GM19467 (cell line): Measurements from ENCODE around the gene CSAD.

Source experiments
- ATAC-seq: cut with Tn5 transposase; IDR thresholded peaks from one replicate; pipeline ENCODE4 v1.9.1; 2021; ENCODE audit warnings: mild to moderate bottlenecking, moderate library complexity; ENCODE audit not compliant: unreplicated experiment

Gene CSAD, protein sequence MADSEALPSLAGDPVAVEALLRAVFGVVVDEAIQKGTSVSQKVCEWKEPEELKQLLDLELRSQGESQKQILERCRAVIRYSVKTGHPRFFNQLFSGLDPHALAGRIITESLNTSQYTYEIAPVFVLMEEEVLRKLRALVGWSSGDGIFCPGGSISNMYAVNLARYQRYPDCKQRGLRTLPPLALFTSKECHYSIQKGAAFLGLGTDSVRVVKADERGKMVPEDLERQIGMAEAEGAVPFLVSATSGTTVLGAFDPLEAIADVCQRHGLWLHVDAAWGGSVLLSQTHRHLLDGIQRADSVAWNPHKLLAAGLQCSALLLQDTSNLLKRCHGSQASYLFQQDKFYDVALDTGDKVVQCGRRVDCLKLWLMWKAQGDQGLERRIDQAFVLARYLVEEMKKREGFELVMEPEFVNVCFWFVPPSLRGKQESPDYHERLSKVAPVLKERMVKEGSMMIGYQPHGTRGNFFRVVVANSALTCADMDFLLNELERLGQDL

DNA sequence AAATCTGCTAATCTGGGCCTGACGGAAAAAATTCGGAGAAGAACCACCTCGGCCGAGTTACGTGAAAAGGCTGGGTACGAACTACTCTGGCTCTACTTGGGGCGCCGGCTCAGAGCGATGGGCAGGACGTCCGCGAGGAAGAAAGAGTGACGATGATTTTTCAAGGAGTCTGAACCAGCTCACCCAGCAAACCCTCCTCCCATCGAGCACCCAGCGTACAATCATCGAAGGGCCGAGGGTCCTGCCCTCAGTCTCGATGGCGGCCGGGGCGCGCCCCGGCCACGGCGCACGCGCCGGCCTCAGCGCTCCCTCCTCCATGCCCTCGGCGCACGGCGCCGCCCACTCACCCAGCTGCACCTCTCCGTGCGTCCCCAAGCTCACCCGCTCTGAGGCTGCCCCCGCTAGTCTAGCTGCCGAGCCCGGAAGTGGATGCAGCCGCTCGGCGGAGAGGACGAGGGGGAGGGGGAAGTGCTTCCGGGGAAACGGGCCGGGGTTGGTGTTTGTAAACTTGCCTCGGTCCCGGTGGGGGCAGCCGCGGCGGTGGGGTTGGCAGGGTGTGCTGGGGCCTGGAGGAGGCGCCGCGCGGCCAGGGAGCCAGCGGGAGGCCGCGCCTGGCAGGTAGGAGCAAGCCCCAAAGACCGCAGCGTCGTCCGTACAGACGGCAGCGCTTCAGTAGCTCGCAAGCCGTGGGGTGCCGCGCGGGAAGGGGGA is at the start of gene CSAD, which contains the start of gene ZNF740:
Gene CSAD (minus strand): TSS at position 706 of the 711 bp plus-strand sequence. CDS start 7,455 bp downstream, outside the sequence.
Gene ZNF740 (plus strand): TSS at position 503 of the 711 bp plus-strand sequence. CDS start 1,262 bp downstream, outside the sequence.
- ATAC-seq = peak; percentile 88

DNA sequence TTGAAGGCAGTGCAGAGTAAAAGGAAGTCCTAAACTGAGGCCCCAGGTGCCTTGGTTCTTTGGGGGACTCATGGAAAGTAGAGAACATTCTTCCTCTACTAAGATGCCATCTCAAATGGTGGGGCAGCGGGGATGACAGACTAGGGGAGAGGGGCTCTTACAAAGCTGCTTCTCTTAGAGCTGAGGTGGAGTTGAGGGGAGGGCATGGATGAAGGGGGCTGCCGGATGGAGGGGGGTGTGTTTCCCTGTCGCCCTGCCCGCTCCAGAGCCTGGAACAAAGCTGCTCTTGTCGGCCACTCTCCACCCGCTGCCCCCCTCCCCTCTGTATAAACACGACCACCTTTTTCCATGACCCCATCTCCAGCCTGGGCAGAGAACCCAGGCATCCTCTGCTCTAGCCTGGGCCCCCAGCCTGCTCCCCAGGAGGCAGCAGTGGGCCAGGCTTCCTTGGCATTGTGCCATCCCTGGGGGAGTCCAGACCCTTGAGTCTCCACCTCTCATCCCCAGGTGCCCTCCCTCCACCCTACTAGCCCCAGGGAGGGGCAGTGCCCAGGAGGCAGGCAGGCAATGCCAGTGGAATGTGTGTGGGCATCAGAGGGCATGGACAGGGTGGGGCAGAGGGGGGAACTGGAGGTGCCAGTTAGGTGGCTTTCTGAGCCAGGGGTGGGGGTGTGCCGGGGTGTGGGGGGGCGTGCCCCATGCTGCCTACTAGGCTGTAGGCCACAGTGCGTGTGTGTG is 49.6 kb upstream of the CSAD start:
- ATAC-seq = no peak

DNA sequence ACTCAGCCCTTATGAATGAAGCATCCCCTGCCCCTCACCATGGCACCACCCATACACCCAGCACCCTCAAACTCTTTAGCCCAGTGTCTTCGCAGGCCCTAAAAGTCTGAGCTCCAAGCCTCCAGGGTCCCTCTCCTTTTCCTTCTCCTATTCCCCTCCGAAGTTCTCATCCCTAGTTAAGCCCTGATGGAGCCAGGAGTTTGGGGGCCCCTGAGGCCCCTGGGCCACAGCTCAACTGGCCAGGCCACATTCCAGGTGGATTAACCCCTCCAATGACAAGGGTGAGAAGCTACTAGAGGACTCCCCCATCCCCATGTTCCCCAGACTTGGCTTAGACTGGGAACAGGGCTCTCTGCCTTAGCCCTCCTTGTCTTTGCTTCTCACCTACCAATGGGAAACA is 48.7 kb upstream of the CSAD start:
- ATAC-seq = no peak

DNA sequence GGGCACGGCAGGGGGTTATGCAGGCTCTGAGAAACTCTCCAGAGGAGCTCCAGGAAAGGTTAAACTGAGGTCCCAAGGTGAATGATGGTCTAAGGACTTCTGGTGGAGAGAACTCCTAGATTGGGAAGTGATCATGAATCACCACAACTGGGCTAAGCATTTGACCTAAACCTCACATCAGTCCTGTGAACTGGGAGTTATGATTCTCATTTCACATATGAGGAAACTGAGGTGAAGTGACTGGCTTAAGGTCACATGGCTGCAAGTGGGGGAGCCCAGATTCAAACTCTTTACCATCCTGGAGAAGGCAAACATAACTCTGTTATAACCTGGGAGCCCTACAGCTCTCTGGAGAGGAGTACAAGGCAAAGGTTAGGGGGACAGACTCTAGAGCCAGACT is 47.1 kb upstream of the CSAD start:
- no peak for ATAC-seq

DNA sequence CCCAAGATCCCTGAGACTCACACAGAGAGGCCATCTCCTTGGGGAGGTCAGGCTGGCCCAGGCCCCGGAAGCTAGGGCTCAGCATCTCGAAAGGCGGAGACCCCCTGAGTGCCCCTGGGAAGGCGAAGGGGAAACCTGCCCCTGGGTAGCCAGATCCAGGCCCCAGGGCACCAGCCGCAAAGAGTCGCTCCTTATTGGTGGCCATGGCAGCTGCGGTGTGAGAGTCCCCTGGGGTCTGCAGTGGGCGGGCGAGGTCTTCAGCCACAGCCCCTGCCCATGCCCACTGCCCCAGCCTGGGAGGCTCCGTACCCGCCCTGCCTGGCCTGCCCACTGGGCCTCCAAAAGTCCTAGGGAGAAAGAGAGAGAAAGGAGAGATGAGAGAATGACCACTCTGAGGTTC is 46.6 kb upstream of the CSAD start:
- no peak for ATAC-seq

DNA sequence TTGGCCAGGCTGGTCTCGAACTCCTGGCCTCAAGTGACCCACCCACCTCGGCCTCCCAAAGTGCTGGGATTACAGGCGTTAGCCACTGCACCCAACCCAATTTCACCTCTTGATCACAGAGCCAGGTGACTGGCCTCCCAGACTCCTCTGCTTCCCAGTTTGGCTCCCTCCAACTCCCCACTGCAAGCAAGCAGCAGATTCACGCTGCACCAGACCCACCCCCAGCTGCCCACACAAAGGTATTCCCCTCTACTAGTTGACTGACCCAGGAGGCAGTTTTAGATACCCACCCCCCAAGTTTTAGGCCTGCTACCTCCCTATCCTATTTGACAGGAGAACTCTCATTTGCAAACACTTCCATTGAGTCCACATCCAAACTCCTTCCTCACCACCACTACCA is 46.1 kb upstream of the CSAD start:
- no peak for ATAC-seq

DNA sequence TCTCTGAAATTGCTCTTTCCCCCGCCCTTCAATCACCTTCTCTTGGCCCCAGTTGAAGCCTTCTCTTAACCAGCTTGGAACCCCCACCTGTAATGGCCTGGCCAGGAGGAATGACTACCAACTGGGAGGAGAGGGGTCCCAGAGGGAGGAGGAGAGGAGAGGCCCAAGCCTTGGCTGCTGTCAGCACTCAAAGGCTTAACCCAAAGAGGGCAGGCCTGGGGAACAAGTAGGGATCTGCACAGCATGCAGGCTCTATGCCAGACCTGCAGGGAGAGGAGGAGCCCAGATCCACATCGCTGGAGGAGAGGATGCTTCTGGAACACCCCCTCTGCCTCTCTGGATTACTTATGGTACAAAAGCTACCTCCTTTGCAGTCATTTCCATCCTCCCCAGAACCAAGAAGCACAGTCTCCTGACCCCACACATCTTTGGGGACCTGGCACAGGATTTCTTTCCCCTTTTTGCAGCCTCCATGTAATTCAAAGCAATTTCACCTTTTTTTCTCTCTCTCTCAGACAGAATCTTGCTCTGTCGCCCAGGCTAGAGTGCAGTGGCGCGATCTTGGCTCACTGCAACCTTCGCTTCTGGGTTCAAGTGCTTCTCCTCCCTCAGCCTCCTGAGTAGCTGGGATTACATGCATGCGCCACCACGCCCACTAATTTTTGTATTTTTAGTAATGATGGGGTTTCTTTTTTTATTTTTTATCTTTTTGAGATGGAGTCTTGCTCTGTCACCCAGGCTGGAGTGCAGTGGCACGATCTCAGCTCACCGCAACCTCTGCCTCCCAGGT is 45.1 kb upstream of the CSAD start:
- ATAC-seq = no peak

DNA sequence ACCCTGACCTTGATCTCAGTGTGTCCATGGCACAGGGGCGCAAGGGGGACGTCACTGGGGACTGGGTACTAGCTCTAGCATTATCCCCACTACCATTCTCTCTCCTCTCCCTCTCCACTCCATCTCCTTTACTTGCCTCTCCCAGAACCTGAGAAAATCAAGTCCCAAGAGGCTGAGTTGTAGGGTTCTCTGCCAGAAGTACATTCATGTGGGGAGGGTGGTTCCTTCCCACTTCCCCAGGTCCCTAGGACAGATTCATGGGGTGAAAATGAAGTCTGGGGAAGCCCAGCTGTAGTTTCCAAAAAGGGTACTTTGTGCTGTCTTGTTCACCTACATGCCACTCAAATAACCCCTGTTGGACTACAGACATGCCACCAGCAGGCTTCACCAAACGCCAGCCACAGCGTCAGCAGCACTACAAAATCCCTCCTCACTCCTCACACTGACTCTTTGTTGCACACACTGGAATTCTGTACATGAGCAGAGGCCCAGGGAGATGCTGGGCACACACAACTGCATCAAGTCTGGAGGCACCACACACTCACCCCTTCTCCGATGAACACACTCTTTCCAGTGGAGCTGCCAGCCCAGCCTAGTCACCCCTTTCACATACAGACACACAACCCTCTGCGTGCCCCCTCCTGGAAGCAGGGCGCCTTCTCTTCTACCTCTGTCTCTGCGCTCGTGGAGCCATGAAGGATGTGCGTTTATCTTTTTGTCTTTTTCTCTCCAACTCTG is 44.3 kb upstream of the CSAD start:
- no peak for ATAC-seq

DNA sequence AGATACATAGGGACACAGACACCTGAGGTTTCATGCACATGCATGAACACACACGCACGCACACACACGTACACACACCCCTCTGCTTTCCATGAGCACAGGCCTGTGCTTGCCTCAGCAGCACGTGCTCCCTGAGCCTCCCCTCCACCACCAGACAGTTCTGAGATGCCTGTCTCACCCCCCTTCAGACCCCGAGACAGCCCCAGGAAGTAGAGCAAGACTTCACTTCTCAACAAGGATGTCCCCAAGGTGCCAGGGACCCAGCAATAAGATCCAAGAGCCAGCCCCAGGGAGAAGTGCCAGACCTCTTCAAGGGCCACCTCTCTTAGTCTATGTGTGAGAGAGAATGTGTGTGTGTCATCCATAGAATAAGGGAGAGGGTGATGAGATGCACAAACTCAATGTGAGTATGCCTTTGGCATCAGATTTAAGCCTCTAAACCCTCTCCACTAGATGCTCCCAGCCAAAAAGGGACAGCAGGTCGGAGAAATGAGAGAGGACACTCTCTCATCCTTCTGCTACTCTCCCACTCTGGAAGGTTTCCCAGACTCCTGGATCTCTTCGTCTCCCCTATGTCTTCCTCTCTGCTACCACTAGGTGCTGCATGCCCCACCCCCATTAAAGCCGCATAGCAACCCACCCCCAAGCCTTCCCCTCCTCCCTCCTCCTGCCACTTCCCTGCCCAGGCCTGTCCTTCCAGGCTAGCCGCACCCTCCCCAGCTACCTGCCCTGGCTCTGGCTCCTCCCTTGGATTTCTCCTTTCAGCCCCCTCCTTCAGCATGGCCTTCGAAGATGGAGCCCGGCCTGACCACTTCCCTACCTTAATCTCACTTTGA is 43.6 kb upstream of the CSAD start:
- ATAC-seq = no peak

DNA sequence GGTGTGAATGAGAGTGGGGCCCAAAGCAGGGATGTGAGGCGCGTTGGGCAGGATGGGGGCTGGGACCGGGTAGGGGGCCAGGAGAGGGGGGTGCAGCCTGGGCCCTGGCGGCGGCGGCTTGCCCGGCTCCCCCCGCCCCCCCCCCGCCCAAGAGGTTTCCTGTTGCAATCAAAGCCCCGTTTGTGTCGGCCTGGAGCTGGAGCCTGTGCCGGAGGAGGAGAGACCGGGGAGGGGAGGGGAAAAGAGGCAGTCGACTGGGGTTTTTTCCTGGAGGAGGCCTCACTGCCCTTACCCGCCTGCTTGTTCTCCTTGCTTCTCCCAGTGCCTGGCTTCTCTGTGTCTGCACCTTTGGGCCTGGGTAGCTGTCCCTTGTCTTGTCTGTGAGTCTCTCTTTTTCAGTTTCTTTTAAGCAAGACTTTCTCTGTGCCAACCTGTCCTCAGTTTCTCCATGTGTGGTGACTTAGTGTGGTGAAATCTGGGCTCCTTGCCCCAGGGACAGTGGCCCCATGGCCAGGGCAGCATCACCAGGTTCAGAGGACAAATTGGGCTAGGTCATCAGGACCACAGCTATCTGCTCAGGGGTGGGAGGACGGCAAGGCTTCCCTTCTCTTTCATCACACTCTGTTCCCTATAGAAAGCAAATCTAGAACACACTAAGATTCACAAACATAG is 42.8 kb upstream of the CSAD start:
- no peak for ATAC-seq

DNA sequence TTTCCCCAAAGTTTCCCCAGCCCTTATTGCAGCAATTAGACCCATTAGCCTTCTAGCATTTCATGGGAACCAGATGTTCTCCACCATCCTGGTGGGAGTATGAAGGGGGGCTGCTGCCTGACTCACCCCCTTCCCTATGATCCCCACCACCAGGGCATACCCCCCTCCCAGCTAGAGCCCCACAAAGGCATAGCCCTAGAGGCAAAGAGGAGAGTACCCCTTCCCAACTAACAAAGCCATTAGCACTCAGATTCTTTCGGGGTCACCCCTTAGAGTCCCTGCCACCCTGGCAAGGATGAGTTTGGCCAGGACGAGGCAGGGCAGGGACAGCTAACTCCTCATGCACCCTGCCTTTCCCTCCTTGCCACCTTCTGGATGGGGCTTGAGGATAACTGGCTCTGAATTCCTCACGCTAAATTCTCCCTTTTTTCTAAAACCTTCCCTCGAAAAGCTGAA is 42.1 kb upstream of the CSAD start:
- no peak for ATAC-seq

DNA sequence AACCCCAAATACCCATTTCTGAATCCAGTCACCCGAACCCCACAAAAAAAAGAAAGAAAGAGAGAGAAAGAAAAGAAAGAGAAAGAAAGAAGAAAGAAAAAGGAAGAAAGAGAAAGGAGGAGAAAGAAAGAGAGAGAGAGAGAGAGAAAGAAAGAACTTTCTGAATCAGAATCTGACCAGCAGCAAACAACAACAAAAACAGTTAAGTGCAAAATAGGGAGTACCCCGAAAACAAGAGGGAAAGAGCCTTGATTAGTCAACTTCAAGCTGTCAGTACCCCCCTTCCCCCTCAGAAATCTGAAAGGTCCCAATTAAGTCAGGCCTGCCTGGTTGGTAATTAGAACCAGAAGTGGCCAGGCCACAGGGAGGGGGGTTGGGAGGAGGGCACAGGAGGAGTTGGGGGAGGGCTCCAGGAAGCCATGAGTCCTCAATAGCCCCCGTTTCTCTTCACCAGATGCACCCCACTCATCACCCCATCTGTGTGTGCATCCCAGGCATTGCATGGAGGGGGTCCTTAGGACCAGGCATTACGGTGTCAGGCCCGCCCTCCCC is 41.5 kb upstream of the CSAD start:
- no peak for ATAC-seq

DNA sequence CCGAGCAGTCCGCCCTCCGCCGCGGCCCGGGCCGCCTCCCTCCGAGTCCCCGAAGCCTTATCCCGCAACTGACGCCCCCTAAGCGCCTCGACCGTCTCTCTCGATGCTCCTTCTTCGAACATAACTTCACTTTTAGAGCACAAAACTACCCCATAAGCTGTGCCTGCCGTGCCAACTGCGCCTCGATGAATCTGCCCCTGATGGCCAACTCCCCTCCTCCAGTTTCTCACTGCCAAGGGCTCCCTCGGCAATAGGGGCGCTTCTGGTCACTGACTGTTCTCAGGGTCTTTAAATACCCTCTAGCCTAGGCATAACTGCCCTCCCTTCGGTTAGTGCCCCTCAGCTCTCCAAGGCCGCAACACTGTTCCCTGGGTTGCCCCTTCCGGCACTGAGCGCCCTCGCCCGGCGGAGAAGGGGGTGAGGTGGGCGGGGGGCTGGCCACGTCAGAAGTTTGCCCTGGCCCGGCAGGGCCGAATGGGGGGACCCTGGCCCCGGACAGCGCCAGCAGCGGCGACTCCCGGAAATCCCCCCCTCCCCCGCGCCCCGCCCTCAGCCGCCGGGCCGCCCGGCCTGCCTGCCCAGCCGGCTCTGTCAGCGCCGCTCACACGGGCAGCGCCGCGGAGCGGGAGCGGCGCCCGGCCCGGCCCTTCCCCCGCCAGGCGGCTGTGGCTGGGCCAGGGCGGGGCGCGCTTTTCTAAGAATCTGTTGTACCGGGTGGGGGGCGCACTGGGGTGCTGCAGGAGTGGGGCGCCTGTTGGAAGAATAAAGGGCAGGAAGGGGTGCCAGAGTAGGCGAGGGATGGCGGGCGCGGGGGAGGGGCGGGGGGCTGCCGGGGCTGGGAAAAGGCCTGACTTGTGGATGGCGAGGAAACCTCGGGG is 40.7 kb upstream of the CSAD start:
- peak; percentile 26 for ATAC-seq

DNA sequence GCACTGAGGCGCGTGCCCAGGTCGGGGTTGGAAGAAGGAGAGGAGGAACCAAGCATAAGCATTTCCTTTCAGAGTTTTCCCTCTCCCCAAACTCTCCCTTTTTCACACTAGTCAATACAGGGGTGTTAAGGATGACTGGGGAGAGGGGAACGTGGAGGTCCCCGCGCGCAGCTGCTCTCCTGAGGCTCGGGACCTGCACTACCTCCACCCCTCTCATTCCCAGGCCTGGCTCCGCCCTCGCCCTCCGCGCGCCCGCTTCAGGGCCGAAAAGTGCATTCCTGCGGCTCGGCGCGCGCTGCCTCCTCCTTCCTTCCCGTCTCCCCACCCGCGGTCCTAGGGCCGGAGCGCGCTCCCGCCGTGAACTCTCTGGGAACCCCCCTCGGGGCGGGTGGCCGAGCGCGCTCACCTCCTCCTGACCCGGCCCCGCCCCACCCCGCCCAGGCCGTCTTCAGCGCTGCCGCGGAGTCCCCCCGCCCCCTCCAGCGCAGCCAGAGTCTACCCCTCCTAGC is 40.0 kb upstream of the CSAD start:
- ATAC-seq = peak; percentile 37

DNA sequence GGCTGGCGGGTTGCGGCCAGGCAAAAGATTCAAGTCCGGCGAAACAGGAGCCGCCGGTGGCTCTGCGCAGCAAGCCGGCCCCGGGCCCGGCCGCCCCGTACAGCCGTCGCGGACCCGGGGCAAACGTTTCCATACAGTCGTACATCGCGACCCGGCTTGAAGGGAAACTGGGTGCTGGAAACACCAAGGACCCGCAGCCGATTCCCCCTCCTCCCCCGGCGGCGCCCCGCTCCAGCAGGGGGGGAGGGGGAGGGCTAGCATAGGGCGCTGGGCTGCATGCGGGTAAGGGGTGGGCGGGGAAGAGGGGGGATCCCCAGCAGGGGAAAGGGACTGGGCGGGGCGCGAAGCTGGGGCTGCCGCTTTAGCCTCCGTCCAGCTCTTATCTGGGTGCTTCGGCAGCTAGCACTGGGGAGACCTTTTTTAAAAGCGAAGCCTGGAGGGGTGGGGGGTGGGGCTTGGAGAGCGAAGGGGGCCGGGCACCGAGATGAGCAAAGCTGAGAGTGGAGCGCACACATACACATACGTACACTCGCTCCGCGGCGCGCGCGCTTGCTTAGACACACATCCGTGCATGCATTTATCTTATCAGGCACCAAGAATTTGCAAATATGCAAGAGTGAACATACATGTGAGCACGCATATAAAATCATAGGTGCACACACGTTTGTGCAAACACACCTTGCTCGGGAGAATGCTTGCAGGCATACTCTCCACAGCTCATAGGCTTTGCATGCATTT is 39.4 kb upstream of the CSAD start:
- ATAC-seq = peak; percentile 26

DNA sequence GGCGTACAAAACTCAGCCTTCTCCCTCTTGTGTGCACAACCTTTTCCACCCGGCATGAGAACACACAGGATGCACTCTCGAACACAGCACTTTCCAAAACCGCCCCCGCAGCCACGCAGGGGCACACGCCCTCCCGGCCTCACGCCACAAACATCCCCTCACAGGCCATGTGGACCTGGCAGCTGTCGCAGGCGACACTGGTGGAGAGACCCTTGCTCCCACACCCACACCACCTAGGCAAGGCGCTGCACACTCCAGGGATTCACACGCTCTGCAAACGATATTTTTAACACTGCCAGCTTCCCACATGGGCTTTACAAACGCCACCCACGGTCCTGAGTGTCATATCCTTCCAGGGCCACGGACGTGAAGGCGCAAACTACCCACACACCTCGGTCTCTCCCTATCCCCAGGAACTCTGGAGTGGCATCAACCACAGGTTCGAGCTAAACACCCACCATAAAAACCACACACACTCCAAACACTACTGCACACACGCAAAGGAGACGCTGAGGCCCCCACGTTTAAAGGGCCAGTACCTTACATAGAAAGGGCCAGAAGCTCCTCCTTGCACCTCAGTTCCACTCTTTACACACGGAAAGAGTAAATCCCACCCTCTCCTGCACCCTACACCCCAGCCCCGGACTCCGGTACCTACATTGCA is 38.7 kb upstream of the CSAD start:
- no peak for ATAC-seq
